Measurements from ENCODE around the gene TMPRSS2. TPM values are rescaled to one million over a fixed set of nuclear protein-coding genes. Genes with fewer than 3 reads are reported as not detected.

Gene TMPRSS2
- polyA plus RNA-seq, 1 donor = not detected

- no peak for DNase-seq (ENCODE audit: low read depth)
Observed at GRCh38 chr21:41509733-41510132, 1.8 kb upstream of the TMPRSS2 start.

- no peak for DNase-seq (ENCODE audit: low read depth)
Observed at GRCh38 chr21:41509145-41509496, 1.2 kb upstream of the TMPRSS2 start.

GRCh38 chr21:41508415-41509144 lies 622 bp upstream of the TMPRSS2 start:
- DNase-seq (ENCODE audit: low read depth) = no peak

GRCh38 chr21:41506611-41507520 lies 1.1 kb downstream of the TMPRSS2 start:
- no peak for DNase-seq (ENCODE audit: low read depth)

GRCh38 chr21:41506005-41506594 lies 1.9 kb downstream of the TMPRSS2 start:
- DNase-seq (ENCODE audit: low read depth) = no peak

GRCh38 chr21:41504030-41504429 lies 3.9 kb downstream of the TMPRSS2 start:
- DNase-seq (ENCODE audit: low read depth) = no peak

GRCh38 chr21:41503331-41503730 lies 4.6 kb downstream of the TMPRSS2 start:
- DNase-seq (ENCODE audit: low read depth) = no peak

- DNase-seq (ENCODE audit: low read depth) = no peak
Observed at GRCh38 chr21:41501919-41502318, 6.0 kb downstream of the TMPRSS2 start.

GRCh38 chr21:41500931-41501381 lies 7.0 kb downstream of the TMPRSS2 start:
- DNase-seq (ENCODE audit: low read depth) = no peak

GRCh38 chr21:41500363-41500762 lies 7.6 kb downstream of the TMPRSS2 start:
- no peak for DNase-seq (ENCODE audit: low read depth)

- no peak for DNase-seq (ENCODE audit: low read depth)
Observed at GRCh38 chr21:41499920-41500319, 8.0 kb downstream of the TMPRSS2 start.

GRCh38 chr21:41497788-41498187 lies 10.2 kb downstream of the TMPRSS2 start:
- no peak for DNase-seq (ENCODE audit: low read depth)

- no peak for DNase-seq (ENCODE audit: low read depth)
Observed at GRCh38 chr21:41497008-41497407, 10.9 kb downstream of the TMPRSS2 start.

GRCh38 chr21:41494242-41494641 lies 13.7 kb downstream of the TMPRSS2 start:
- DNase-seq (ENCODE audit: low read depth) = no peak

- DNase-seq (ENCODE audit: low read depth) = no peak
Observed at GRCh38 chr21:41491412-41491811, 16.5 kb downstream of the TMPRSS2 start.

- no peak for DNase-seq (ENCODE audit: low read depth)
Observed at GRCh38 chr21:41490330-41490729, 17.6 kb downstream of the TMPRSS2 start.

GRCh38 chr21:41489329-41489728 lies 18.6 kb downstream of the TMPRSS2 start:
- no peak for DNase-seq (ENCODE audit: low read depth)

- no peak for DNase-seq (ENCODE audit: low read depth)
Observed at GRCh38 chr21:41488080-41488479, 19.9 kb downstream of the TMPRSS2 start.

GRCh38 chr21:41487082-41487481 lies 20.9 kb downstream of the TMPRSS2 start:
- no peak for DNase-seq (ENCODE audit: low read depth)

- no peak for DNase-seq (ENCODE audit: low read depth)
Observed at GRCh38 chr21:41483973-41484372, 24.0 kb downstream of the TMPRSS2 start.

- DNase-seq (ENCODE audit: low read depth) = no peak
Observed at GRCh38 chr21:41483415-41483814, 24.5 kb downstream of the TMPRSS2 start.

- DNase-seq (ENCODE audit: low read depth) = no peak
Observed at GRCh38 chr21:41482980-41483379, 25.0 kb downstream of the TMPRSS2 start.

GRCh38 chr21:41482301-41482700 lies 25.7 kb downstream of the TMPRSS2 start:
- no peak for DNase-seq (ENCODE audit: low read depth)

Data from forelimb muscle (tissue), 1 donor.